Right cardiac atrium (tissue), 5 donors: ENCODE measurements around the gene TGFBI. TPM values are rescaled to one million over a fixed set of nuclear protein-coding genes. Genes with fewer than 3 reads are reported as not detected.
A peak's percentile ranks its signal among the peaks of the same experiment; 100 is the strongest.

Experiments used
- ATAC-seq, 2 donors: fragments of 200-7000 bp; cut with Tn5 transposase; one replicate each; pipeline versions ENCODE4 v1.8.0 to v1.9.1; 2020; ENCODE audit warnings: moderate library complexity in 2 of 2, mild to moderate bottlenecking in 1 of 2
- DNase-seq, 3 donors: peaks; one replicate each; pipeline ENCODE4 v3.0.0-alpha.2; 2020
- H3K27ac ChIP-seq: one replicate; pipeline ENCODE4 v1.5.1; 2013; ENCODE audit warnings: mild to moderate bottlenecking, low read length, control low read depth, moderate library complexity
- H3K27me3 ChIP-seq: one replicate; pipeline ENCODE4 v1.6.1; 2013; ENCODE audit not compliant: control insufficient read depth, insufficient read depth
- H3K4me1 ChIP-seq: one replicate; pipeline ENCODE4 v1.6.1; 2013; ENCODE audit warnings: low read length; ENCODE audit not compliant: control insufficient read depth, insufficient read depth
- H3K4me3 ChIP-seq: one replicate; pipeline ENCODE4 v1.5.1; 2013; ENCODE audit warnings: low read length, control low read depth
- H3K9me3 ChIP-seq: one replicate; pipeline ENCODE4 v1.6.1; 2013; ENCODE audit warnings: low read length; ENCODE audit not compliant: control insufficient read depth
- WGBS: extraction: QIAGEN DNeasy Blood & Tissue Kit; methylation state at CpG from one replicate; pipeline ENCODE4 v1.1.7; 2013; 5-methylcytosine and 5-hydroxymethylcytosine counted together
- intact Hi-C, 4 donors: fragments of 100-400 bp; cut with DNase I; formaldehyde crosslinking; loops; one replicate each; pipeline versions ENCODE4 v1.11.0 to v1.14.0; 2022 to 2023
- long read RNA-seq, 4 donors: library from polyadenylated mRNA; unstranded; transcript quantifications; one replicate each; pipeline ENCODE4 v2.0.0, GENCODE V29; 2020 to 2021
- polyA plus RNA-seq: library from polyadenylated mRNA; stranded (reverse); fragments of 200-250 nt; gene quantifications from one replicate; pipeline ENCODE4 v1.2.3, GENCODE V29; 2013
- total RNA-seq, 4 donors: library from RNA; stranded (reverse); fragmentation: NEBNext Ultra II Directional; extraction: Animal tissue kit (Norgen Biotek cat#: 25700); gene quantifications; one replicate each; pipeline ENCODE4 v1.2.1, GENCODE V29; 2021
- donor health status: healthy with polysubstance abuse.
- donor health status: DM: no; HTN: yes; CAD: no.
- donor health status: DM: no; HTN: no; CAD: no.
- donor health status: DM: no; HTN: yes; CAD: no; lungs with severe emphysema.
- donor health status: DM: yes; HTN: yes; CAD: no.

Gene TGFBI
- total RNA-seq = 10 to 100 TPM; 41.6 to 60.4 (median 51.2) TPM
- polyA plus RNA-seq = 44.1 TPM
- long read RNA-seq, donor 1, transcript TGFBI-201 (17 exons, 2,804 nt) = major isoform, 24 of 41 reads
- long read RNA-seq, donor 1, partial matches to known transcripts = 13 of 41 reads
- long read RNA-seq, donor 1, other reads (novel, unspliced or antisense) = 3 of 41 reads
- long read RNA-seq, donor 2, transcript TGFBI-201 (17 exons, 2,804 nt) = major isoform, 20 of 27 reads
- long read RNA-seq, donor 2, partial matches to known transcripts = 3 of 27 reads
- long read RNA-seq, donor 2, other reads (novel, unspliced or antisense) = 4 of 27 reads
- long read RNA-seq, donor 3, transcript TGFBI-201 (17 exons, 2,804 nt) = major isoform, 38 of 75 reads
- long read RNA-seq, donor 3, partial matches to known transcripts = 30 of 75 reads
- long read RNA-seq, donor 3, other reads (novel, unspliced or antisense) = 7 of 75 reads
- long read RNA-seq, donor 4, transcript TGFBI-201 (17 exons, 2,804 nt) = major isoform, 16 of 27 reads
- long read RNA-seq, donor 4, partial matches to known transcripts = 5 of 27 reads
- long read RNA-seq, donor 4, other reads (novel, unspliced or antisense) = 6 of 27 reads

DNA sequence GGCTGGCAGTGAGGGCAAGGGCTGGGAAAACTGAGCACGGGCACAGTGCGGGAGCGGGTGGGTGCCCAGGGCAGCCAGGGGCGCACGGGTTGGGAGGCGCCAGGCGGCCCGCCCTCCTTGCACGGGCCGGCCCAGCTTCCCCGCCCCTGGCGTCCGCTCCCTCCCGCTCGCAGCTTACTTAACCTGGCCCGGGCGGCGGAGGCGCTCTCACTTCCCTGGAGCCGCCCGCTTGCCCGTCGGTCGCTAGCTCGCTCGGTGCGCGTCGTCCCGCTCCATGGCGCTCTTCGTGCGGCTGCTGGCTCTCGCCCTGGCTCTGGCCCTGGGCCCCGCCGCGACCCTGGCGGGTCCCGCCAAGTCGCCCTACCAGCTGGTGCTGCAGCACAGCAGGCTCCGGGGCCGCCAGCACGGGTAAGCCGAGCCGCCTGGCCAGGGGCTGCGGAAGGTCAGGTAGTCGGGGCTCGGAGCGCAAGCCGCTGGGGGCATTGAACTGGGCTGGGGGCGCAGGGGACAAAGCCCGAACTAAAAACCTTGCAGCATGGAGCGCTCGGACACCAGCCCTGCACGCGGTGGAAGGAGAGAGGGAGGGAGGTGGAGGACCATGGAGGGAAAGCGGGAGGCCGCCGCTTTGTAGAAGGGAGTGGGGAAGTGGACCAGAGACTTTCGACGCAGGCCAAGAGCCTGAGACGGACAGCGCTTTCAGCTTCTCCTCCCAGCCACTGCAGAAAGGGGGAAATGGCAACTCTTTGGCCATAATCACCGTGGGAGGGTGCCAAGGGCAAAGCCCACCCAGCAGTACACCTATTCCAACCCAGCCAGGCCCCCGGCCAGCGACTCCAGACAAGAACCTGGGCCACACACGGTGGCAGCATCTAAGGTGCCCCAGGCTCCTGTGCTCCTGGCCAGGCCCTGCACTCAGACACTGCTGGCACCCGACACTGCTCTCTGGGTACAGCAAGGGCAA, at the start of gene TGFBI:
Gene TGFBI (plus strand): TSS at position 207 of the 961 bp plus-strand sequence. CDS start 68 bp downstream, at position 275.
- Histone ChIP-seq H3K9me3 (no peaks in the 10 kb centered on the region), H3K27me3 (no peaks in the 10 kb centered on the region), H3K4me3 (peak within 1 kb of the TSS; percentile 58), H3K4me1 (peaks cover 4% of the 10 kb centered on the region), H3K27ac (no peak within 1 kb of the TSS)
- 5% methylated on average over 68 of the region's 68 CpGs for WGBS
- DNase-seq (peak; percentile 71 to 91 (median 89)), ATAC-seq (peak; percentile 90 to 94)
- intact Hi-C loops = no loop called here

DNA sequence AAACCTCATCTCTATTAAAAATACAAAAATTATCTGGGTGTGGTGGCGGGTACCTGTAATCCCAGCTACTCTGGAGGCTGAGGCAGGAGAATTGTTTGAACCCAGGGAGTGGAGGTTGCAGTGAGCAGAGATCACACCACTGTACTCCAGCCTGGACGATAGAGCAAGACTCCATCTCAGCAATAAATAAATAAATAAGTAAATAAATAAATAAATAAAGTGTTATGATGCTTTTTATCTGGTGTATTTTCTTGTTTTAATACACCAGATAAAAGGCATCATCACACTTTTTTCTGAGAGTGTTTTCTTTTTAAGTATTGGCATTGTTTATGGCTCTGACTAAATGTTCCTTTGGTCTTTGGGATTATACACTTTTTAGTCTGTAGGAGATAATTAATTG, 49.8 kb upstream of the TGFBI start:
- DNase-seq (no peak), ATAC-seq (no peak)
- H3K4me3 ChIP-seq = no peak overlapping the region
- no peaks in the 10 kb centered on the region for H3K9me3 ChIP-seq
- H3K27me3 ChIP-seq = no peaks in the 10 kb centered on the region
- WGBS = 85% methylated on average over 2 of the region's 2 CpGs
- no peak overlapping the region for H3K27ac ChIP-seq
- intact Hi-C loops = no loop called here
- no peaks in the 10 kb centered on the region for H3K4me1 ChIP-seq

DNA sequence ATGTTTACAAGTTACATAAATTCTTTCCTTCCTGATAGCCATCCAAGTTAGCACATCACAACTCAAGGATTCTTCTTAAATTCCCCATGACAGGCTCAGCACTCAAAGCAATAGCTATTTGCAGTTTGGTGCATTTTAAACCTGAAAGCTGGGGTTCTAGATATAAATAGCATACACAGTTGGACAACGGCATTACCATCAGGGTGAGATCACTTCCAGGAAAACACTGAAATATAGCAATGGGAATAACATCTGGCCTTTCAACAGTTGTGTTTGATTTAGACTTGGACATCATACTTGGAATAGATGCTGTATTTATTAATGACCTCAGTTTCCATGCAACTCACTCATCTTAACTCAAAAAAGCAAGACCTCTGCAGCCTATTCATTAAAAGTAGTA, 49.3 kb upstream of the TGFBI start:
- intact Hi-C loops = no loop called here

DNA sequence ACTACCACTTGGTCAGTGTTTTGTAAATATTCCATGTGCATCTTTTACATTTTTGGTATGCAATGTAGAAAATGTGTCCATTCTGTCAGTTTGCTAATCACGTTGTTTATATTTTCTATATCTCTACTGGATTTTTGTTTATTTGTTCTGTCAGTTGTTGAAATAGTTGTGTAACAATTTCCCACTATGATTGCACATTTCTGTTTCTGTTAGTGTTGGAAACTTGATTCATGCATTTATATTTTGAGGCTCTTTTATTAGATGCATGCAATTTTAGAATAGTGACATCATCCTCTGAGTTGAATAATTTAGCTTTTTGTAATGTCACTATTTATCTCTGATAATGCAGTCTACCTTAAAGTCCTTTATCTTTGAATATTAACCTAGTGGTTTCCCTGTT, 48.2 kb upstream of the TGFBI start:
- Histone ChIP-seq H3K27me3 (no peaks in the 10 kb centered on the region), H3K27ac (no peak overlapping the region), H3K4me3 (no peak overlapping the region), H3K4me1 (no peaks in the 10 kb centered on the region), H3K9me3 (no peaks in the 10 kb centered on the region)
- DNase-seq = no peak
- intact Hi-C loops = no loop called here
- WGBS = 76% methylated on average over 1 of the region's 1 CpG
- no peak for ATAC-seq

More for the DNA sequence above, 49.3 kb upstream of the TGFBI start:
- DNase-seq = no peak
- peak in 1 of 2 donors; percentile 37 for ATAC-seq
- Histone ChIP-seq H3K4me1 (no peaks in the 10 kb centered on the region), H3K4me3 (no peak overlapping the region), H3K27ac (no peak overlapping the region), H3K9me3 (no peaks in the 10 kb centered on the region), H3K27me3 (no peaks in the 10 kb centered on the region)
- 8% methylated on average over 1 of the region's 1 CpG for WGBS

DNA sequence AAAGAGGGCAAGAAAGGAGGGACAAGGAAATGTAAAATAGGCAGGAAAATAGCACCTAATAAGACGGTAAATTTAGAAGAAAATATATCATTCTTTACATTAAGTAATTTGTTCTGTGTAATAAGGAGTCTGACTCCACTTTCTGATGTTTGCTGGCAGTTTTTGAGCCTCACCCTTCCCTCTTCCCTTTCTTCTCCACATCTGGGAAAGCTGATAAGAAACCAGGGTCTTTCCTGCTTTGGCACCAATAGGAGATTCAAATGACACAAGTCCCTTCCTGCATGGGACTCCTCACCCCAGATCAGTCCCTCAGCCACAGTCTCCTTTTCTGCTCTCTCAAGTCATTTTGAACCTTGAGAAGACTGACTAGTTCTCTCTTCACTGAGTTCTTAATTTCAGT, 42.8 kb upstream of the TGFBI start:
- H3K27ac ChIP-seq = no peak overlapping the region

DNA sequence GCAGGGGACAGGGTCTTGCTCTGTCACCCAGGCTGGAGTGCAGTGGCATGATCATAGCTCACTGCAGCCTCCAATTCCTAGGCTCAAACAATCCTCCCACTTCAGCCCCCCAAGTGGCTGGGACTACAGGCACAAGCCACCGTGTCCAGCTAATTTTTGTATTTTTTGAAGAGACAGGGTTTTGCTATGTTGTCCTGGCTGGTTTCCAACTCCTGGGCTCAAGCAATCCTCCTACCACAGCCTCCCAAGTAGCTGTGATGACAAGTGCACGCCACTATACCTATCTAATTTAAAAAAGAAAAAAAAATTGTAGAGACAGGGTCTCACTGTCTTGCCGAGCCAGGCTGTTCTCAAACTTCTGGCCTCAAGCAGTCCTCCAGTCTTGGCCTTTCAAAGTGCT, 42.4 kb upstream of the TGFBI start:
- WGBS = 64% methylated on average over 3 of the region's 3 CpGs
- no peak overlapping the region for H3K27ac ChIP-seq
- DNase-seq = no peak
- no peak overlapping the region for H3K4me3 ChIP-seq
- H3K27me3 ChIP-seq = no peaks in the 10 kb centered on the region
- intact Hi-C loops = no loop called here
- no peaks in the 10 kb centered on the region for H3K9me3 ChIP-seq
- ATAC-seq = no peak
- peaks cover 2% of the 10 kb centered on the region for H3K4me1 ChIP-seq

More for the DNA sequence above, 42.8 kb upstream of the TGFBI start:
- intact Hi-C loops = no loop called here
- Histone ChIP-seq H3K9me3 (no peaks in the 10 kb centered on the region), H3K4me1 (peaks cover 2% of the 10 kb centered on the region), H3K27me3 (no peaks in the 10 kb centered on the region), H3K4me3 (no peak overlapping the region)
- no peak for ATAC-seq
- no peak for DNase-seq
- 49% methylated on average over 1 of the region's 1 CpG for WGBS

DNA sequence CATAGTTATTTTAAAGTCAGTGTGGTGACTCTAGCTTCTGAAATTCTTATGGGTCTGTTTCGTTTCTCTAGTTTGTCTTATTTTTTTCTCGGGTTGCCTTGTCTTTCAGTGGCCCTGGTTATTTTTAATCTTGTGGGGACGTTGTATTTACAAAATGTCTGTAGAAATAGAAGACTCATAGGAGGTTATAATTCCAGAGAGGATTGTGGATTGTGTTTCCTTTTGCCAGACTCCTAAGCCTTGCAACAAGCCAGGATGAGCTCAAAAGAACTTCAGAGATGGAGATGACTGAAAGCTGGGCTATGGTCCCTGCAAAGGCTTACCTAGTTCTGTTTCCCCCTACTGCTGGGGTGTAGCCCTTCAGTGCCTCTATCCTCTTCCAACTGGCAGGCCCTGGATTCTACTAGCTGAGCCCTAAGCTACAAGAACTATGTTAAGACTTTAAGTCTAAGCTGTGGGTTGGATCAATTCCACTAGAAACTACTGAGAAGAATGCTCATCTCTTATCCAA, 41.8 kb upstream of the TGFBI start:
- no peaks in the 10 kb centered on the region for H3K9me3 ChIP-seq
- intact Hi-C loops = no loop called here
- WGBS = 50% methylated on average over 3 of the region's 3 CpGs
- H3K4me1 ChIP-seq = peaks cover 2% of the 10 kb centered on the region
- no peak overlapping the region for H3K4me3 ChIP-seq
- no peak overlapping the region for H3K27ac ChIP-seq
- ATAC-seq (no peak), DNase-seq (no peak)
- no peaks in the 10 kb centered on the region for H3K27me3 ChIP-seq

DNA sequence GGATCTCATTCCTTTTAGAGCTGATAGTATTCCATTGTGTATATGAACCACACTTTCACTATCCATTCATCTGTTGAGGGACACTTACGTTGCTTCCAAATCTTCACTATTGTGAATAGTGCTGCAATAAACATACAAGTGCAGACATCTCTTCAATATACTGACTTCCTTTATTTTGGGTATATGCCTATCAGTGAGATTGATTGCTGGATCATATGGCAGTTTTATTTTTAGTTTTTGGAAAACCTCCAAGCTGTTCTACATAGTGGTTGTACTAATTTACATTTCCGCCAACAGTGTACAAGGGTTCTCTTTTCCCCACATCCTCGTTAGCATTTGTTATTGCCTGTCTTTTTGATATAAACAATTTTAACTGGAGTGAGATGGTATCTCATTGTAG, 40.2 kb upstream of the TGFBI start:
- H3K27ac ChIP-seq = no peak overlapping the region
- 77% methylated on average over 3 of the region's 3 CpGs for WGBS
- intact Hi-C loops = no loop called here
- no peak overlapping the region for H3K4me3 ChIP-seq
- no peaks in the 10 kb centered on the region for H3K9me3 ChIP-seq
- DNase-seq (no peak), ATAC-seq (no peak)
- peaks cover 2% of the 10 kb centered on the region for H3K4me1 ChIP-seq
- H3K27me3 ChIP-seq = no peaks in the 10 kb centered on the region

DNA sequence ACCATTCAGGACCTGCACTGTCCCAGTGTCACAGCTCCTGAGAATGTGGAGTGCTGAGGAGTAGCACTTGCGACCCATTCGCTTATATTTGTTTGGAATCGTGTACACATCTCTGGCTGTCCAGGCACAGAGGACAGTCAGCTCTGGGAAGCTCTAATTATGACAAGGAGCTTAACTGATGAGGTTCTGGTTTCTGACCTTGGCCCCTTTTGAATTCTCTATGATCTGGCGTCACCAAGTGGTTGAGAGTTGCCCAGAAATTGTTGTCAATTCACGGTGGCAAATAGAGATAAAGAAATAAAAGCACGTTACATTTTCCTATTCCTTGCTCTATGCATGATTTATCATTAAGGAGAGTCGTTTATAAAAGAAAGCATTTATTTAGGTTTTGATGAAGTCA, 39.1 kb upstream of the TGFBI start:
- H3K27ac ChIP-seq = no peak overlapping the region
- peaks cover 4% of the 10 kb centered on the region for H3K4me1 ChIP-seq
- ATAC-seq = no peak
- no peaks in the 10 kb centered on the region for H3K27me3 ChIP-seq
- H3K9me3 ChIP-seq = no peaks in the 10 kb centered on the region
- no peak for DNase-seq
- intact Hi-C loops = no loop called here
- 91% methylated on average over 7 of the region's 7 CpGs for WGBS
- no peak overlapping the region for H3K4me3 ChIP-seq

DNA sequence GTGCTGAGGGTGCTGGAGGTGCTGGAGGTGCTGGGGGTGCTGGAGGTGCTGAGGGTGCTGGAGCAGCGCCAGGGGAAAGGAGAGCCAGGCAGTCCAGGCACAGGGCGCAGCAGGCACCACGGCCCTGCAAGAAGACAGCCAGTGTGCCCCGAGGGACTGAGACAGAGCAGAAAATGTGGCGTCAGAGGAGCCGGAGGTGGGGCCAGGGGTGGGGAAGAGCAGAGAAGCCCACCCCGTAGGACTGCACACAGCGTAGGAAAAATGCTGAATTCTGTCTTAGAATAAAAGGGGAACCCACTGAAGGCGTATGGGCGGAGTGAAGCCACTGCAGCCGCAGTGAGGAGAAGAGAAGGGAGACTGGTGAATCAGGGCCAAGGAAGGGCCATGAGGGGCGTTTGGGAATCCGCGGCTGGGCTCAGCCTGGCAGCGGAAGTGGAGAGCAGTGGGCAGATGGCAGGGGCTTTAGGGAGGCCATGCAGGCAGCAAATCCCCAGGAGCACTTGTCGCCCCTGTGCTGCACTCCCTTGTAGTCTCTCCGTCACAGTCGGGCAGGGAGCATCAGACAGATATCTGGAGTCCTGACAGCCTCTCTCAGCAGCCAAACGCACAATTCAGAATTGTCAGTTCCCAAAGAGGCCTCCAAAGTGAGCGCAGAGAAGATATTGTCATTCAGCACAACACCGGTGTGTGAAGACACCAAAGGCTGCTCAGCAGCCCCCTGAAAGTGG, 38.1 kb upstream of the TGFBI start:
- H3K9me3 ChIP-seq = no peaks in the 10 kb centered on the region
- no peak overlapping the region for H3K4me3 ChIP-seq
- H3K27ac ChIP-seq = no peak overlapping the region
- peaks cover 4% of the 10 kb centered on the region for H3K4me1 ChIP-seq
- ATAC-seq (peak; percentile 45 to 56), DNase-seq (peak in 2 of 3 donors; percentile 47 to 63)
- H3K27me3 ChIP-seq = no peaks in the 10 kb centered on the region
- intact Hi-C loops = no loop called here
- 66% methylated on average over 21 of the region's 21 CpGs for WGBS
